GM18498 (cell line): ENCODE data around the gene ATP1A1.
A peak's percentile ranks its signal among the peaks of the same experiment; 100 is the strongest.

Source experiments
- ATAC-seq: cut with Tn5 transposase; IDR thresholded peaks from one replicate; pipeline ENCODE4 v1.9.1; 2021; ENCODE audit warnings: mild to moderate bottlenecking, moderate library complexity; ENCODE audit not compliant: unreplicated experiment

The ATP1A1 gene

DNA sequence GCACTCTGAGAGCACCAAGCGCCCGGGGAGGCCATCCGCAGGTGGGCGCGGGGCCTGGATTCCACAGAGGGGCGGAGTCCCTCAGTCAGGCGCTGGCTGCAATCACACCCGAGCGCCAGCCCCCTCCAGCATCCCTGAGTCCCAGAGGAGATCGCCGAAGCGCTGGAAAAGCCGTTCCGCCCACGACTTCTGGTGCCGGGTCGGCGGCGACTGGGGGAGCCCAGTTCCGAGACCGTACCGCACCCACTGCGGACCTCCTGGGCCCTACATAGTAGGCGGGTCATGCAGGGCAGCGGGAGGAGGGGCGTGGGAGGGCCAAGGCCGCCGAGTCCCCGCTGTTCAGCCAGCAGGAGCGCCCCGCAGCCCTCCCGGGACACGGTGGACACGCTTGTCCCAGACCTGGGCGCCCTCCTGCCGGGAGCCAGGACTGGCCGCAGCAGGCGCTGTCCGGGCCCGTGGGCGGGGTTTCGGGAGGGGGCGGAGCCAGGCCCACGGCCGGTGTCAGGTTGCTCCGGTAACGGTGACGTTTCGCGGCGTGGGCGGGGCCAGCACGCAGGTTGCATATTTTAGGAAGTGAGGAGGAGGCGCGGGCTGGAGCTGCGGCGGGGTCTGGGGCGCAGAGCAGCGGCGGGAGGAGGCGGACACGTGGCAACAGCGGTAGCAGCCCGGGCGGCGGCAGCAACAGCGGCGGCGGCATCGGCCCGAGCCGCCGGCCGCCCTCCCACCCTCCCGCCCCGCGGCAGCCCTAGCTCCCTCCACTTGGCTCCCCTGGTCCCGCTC, at the start of gene ATP1A1:
TSS of gene ATP1A1 (plus strand) at position 594 of the 780 bp plus-strand sequence. CDS start 268 bp downstream, outside the sequence.
- peak; percentile 74 for ATAC-seq

DNA sequence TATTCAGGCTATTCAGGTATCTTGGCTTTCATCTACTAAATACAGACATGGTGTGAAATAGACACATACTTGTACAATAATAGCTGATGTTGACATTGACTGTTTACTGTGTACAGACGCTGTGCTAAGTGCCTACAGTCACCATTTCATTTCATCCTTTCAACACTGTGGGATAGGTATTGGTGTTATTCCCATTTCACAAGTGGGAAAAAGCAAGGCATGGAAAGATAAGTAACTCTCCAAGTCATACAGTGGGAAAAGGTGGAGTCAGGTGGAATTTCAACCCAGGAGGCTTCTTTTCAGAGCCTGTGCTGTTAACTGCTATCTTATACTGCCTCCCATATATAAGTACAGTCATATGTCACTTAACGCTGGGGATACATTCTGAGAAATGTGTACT, 49.6 kb upstream of the ATP1A1 start:
- no peak for ATAC-seq

DNA sequence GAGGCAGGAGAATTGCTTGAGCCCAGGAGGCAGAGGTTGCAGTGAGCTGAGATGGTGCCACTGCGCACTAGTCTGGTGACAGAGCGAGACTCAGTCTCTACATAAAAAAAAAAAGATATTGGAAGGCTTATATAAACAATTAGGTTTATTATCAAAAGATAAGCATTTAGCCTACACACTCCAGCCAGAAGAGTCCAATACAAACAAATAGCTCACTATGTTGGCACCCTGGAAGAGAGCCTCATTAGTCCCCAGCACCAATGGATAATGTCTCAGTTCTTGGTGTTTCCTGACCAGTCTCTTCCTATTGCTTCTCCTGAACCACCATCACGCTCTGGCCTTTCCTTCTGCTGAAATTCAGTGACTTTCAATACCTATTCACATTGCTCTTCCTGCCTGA, 48.6 kb upstream of the ATP1A1 start:
- no peak for ATAC-seq

DNA sequence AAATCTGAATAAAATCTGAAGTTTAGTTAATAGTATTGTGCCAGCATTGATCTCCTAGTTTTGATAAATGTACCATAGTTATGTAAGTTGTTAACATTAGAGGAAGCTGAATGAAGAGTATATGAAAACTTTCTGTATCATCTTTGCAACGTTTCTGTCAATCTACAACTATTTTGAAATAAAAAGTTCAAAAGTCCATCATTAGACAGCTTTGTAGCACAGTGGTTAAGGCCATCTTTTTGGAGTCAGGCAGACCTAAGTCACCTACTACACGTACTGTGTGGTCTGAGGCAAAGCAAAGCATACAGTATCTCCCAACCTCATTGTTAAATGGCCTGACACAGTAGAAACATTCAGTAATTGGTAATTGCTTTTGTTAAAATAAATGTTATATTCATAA, 47.9 kb upstream of the ATP1A1 start:
- ATAC-seq = no peak

DNA sequence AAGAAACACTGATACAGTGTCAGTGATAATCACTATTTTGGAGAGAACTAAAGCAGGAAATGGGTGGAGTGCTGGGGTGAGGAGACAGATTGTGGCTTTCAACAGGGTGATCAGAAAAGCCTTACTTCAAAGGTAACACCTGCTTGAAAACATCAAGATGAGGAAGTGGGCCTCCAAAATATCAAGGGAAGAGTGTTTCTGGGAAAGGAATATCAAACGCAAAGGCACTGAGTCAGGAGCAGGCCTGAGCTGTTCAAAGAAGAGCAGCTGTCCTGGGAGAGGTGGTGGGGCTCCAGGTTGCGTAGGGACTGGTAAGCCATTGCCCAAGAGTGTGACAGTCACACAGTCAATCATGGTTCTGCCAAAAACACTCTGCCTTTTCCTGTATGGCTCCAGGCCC, 47.1 kb upstream of the ATP1A1 start:
- no peak for ATAC-seq

DNA sequence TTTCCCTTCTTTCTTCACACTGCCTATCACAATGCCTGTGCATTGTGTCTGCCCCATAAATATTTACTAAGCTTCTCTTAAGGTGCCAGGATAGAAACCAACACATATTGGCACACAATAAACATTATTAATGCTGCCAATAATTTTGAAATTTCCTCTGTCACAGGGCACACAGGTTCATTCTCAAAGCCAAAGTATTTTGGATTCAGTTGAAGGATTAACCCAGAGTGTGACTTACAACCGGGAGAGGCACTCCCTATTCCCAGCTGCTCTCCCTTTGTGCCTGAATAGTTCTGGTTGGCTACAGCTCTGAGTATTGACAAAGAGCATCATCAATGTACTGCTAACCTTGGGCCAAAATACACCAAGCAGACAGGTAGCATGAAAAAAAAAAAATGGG, 46.6 kb upstream of the ATP1A1 start:
- ATAC-seq = no peak

DNA sequence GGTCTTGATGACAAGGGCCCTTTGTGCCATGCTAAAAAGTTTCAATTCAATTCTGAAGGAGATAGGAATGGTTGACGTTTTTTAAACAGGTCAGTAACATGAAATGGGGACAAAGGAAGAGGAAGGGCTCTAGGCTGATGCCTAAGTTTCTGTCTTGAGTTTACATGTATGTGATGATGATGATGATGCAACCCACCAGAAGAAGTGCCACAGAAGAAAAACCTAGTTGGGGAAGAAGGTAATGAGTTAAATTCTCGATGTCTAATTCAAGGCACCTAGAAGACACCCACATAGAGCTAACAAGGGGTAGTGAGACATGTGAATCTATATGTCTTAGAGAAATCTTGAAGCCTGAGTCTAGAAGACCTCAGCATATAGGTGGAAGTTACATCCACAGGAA, 44.4 kb upstream of the ATP1A1 start:
- ATAC-seq = no peak

DNA sequence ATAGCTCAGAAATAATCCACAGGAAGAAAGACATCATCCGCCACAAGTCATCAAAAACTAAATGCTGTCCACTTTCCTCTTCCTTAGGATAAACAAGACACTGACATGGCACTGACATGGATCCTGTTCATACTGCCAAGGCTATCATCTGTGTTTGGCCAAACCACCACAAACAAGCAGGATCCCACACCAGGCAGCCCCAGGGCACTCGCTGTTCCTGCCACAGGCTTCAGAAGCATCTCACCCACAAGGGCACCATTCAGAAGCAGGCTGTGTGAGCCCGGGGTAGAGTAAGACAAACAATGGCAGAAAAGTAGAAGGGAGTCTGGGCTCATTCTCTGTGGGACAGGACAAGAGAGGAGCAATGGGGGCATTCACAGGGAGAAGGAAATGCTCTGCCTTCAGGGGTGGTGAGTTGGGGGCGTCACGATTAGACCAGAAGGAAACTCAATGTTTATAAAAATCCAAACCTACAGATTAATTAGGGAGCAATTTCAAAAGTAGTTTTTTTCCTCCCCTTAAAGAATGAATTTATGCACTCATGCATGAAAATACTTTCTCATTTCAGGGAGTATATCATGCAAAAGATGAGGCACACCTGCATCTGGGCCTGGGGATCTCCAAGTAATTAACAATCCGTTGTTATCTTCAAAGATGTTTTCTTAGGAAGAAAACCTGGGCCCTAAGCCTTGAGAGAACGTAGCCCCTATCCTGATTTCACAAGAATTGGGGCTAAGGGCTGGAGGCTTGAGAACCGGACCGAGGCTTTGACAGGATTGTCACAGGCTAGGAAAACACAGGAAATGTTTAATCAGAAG, 43.3 kb upstream of the ATP1A1 start:
- ATAC-seq = no peak

DNA sequence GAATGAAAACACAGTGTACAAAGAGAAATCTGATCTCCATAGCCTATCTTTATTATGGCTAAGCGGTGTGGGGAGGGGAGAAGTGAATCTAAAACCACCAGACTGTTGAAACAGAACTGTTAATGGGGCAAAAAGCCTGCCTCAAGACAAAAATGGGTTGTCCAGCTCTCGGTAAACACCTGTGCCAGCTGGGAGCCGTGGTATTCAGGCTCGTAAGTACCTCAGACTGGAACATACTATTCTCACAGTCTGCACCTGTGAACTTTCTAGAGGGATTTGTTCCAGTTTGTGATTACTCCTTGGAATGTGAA, 42.7 kb upstream of the ATP1A1 start:
- ATAC-seq = no peak

DNA sequence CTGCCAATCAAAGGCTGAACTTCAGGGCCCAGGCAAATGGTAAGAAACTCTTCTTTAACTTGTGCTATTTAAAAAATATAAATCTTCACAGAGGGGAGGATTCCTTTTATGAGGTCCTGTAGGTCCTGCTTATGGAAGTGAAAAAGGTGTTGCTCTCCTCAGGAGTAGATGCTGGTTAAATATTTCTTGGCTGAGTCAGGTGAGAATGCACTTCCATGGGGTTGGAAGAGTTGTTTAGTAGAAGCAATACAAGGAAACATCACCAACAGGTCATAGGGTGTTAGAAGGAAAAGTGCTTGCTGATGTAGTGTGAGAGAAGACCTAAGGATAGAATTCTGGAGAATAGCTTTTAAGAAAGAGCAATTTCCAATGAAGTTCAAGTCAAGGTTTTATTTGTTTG, 42.2 kb upstream of the ATP1A1 start:
- no peak for ATAC-seq

DNA sequence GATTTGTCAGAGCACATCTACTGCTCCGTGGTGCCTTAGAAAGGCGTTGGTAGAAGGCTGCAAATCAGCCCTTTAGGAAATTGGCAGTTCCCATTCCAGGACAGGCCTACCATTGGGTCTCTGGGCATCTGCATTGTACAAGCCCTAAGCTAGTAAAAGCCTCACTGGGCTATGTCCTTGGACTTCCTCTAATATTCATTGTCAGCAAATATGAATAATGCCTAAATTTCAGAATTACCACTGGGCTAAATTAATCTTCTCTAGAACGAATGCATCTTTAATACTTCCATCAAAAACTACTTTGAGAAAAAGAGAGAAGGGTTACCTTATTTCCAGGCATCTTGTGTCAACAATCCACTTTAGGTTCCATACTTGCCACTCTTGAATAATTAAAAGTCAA, 41.5 kb upstream of the ATP1A1 start:
- no peak for ATAC-seq

DNA sequence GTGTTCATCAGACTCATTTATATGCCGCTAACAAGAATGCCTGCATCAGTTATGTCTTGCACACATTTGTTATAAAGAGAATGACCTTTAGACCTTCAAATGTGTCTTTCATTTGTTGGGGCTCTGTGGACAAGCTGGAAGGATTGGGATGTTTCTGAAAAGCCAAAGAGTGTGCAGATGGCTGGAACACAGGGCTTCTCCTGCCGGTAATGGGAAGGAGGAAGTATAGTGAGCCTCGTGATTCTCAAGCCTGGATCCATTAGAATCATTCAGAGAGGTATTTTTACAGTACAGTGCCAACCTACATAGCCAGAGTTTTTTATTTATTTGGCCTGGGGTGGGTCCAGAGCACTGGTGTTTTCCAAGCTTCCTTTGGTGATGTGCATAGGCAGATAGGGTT, 40.6 kb upstream of the ATP1A1 start:
- no peak for ATAC-seq

DNA sequence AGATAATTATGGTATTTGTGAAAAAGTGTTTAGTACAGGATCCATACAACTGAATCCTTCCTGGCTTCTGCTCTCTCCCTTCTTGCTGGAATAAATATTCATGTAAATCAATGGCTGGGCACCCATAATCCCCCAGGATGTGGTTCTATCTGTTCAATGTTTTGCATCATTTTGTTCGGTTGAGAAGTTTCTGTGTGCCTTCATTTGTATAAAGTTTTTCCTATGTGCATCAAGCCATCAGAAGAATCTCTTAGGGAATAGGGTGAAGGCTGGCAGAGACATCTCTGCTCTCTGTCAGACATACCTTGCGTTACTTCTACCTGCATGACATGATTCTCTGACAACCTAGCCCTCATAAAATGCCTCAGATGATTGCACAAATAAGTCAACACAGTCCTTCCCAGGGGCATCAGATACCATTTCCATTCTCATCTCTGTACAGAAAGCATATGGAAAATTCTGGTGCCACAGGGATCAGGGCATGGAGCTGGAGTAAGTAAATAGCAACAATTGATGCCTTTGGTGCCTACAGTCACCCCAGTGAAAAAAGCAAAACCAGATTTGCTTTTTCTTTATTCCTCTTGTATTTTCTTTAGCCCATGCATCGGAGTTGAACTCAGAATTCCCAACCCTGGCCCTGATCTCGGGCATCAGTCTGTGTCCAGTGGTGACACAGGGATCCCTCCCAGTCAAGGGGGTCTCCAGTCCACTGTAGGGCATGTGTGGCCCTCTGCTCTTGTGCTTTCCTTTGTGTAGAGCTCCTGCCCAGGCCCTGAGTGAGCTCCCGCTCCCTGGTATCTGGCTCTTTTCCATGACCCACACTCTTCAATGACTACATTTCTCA, 39.7 kb upstream of the ATP1A1 start:
- no peak for ATAC-seq

DNA sequence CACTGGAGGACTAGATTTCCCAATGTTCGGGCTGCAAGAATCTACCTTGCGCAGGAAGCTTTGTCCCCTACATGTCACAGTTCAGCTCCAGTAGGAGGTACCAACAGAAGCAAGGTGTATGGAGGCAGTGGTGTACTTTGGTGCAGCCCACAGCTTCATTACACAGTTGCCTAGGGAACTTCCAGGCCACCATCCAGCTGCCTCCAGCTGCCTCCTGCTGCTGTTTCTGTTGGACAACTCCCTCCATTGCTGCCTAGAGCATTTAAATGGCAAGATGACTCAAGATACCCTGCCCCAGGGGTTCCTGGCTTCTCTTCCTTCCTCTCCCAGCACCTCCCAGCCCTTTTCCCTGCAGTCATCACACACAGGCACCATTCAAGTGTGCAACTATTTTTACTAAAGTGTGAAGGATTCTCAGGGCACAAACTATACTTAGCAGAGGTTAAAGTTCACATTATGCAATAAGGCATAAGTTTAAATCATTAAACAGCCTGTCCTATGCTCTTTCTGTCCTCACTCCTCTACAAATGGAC, 39.0 kb upstream of the ATP1A1 start:
- no peak for ATAC-seq

DNA sequence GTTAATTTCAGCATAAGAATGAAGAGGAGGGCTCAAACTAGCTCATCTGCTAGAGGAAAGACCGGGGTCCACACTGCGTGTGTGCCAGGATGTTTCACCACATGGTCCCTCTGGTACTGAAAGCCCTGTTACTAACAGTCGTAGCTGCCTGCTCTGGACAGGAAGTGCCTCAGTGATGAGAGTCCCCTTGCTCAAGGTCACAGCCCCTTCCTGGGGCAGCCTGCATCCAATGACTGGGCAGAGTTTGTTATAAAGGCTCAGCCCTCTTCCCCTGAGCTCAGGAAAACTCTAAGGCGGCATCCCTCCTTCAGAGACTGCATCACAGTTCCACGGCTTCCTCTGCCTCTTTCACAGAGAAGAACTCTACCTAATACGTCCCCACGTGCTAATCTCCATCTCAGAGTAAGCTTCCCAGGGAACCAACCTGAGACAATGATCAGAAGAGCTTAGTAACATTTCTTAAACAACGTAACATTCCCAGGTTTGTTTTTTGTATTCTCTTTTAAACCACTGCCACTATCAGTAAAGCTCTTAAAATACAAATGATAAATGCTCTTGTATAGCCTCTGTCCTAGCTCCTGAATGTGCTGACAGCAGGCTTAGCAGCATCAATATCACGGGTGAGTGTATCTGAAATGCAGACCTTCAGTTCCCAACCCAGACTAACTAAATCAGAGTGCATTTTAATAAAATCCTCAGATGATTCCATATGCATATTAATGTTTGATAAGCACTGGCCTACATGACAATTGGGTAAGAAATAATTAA, 38.0 kb upstream of the ATP1A1 start:
- no peak for ATAC-seq

DNA sequence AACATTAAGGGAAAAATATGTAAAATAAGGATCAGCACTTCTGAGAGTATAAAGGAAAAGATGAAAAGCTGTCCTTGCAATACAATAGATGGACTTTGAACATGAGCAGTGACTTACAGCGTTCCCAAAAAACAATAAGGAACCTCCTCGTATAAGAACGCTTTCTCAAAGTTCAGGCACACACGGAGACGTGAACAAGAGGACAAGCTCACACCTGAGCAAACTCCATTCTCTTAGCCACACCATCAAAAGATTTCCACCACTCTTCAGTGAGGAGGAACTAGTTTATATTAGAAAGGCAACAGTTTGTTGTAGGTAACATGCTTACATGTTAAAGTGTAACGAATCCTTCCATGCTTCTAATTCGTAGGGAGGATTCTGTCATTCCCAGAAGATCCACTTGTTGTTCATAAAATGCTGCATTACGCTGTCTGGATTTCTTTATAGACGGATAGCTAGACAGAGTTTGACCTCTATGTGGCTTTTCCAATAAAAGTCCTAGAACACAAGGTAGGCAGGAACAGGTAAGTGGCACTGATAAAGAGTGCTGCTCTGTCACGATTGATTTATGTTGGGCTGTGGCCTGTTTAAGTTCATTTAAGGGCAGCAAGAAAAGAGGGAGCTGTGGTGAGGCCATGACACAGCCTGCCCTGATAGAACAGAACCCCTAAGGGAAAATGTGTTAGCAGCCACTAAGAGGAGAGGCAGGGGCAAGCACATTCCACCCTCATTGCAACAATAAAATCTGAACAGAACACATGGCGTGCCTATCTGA, 37.0 kb upstream of the ATP1A1 start:
- ATAC-seq = no peak

DNA sequence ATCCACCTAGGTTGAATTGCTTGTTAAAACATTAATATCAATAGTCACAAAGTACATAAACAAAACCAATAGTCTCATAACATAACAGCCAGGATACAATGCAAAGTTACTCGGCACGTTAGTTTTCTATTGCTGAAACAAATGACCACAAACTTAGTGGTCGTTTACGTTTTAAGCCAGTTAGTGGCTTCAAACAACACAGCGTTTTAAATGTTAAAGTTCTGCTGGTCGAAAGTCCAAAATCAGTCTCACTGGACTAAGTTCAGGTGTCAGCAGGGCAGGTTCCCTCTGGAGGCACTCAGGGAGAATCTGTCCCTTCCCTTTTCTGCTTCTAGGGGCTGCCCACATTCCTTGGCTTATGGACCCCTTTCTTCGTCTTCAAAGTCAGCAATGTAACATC, 35.6 kb upstream of the ATP1A1 start:
- no peak for ATAC-seq

DNA sequence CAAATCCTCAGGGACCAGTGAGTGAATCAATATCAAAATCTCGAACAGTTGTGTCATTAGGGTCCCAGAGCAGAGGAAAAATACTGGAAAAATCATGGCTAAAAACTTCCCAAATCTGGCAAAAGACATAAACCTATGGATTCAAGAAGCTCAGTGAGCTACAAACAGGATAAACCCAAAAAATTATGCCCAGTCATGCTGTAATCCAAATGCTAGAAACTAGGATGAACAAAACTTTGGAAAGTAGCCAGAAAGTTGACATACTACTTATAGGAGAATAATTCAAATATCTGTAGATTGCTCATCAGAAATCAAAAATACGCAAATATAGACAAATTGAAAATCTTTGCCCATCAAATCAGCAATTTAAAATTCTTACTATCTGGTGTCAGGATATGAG, 34.6 kb upstream of the ATP1A1 start:
- ATAC-seq = no peak

DNA sequence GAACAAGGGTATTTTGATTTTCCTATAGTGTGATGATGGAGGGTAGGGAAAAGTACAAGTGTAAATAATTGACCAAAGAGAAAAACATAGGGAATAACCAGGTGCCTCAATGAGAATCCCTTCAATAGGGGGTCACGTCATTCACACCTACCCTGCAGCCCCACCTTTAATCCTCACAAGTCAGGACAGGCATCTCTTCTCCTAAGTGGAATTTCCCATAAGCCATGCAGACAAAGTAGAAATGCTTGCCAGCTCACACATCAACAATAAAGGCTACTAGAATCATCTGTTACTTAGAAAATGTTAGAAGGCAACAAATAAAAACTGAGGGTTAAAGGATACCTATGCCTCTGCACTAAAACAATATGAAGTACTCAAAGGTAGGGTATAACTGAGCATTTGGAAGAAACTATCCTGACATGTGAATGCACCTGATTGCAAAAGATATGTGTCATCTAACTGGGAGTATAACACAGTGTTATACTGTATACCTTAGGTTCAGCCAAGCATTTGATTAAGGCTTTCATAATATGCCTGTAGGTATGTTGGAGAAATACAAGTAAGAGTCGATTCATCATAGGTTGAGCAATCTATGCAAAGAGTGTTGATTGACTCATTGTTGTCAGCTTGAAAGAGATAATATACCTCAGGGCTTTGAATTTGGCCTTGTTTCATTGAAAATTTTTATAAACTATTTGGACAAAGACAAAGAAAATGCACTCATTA, 32.4 kb upstream of the ATP1A1 start:
- ATAC-seq = no peak
